B cell (primary cell): Measurements from ENCODE around the gene IPP.

Source experiments
- CTCF ChIP-seq: fragments of 200-600 bp; IDR thresholded peaks from one replicate; pipeline ENCODE4 v1.8.0; 2022; ENCODE audit warnings: antibody characterized with exemption, mild to moderate bottlenecking
- EZH2 ChIP-seq: IDR thresholded peaks from 2 replicates; pipeline ENCODE4 v1.6.1; 2012; ENCODE audit warnings: borderline replicate concordance, low read depth, mild to moderate bottlenecking, moderate library complexity, low read length; ENCODE audit not compliant: insufficient read depth, poor library complexity, severe bottlenecking

DNA sequence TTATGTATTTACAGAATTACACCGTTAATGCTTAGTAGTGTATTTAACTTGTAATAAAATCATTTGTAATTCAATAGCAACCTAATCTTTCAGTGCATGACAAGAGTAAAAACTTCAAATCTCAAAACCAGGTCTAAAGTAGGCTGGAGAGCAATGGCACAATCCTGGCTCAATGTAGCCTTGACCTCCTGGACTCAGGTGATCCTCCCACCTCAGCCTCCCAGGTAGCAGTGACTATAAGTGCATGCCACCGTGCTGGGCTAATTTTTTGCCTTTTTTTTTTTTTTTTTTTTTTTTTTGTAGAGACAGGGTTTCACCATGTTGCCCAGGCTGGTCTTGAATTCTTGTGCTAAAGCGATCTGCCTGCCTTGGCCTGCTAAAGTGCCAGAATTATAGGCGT is 11.3 kb downstream of the IPP start:
- no peak for TF ChIP-seq CTCF
- no peak for TF ChIP-seq EZH2
